A204.1 (cell line): ENCODE measurements around the gene SDK1.

Source experiments
- FAIRE-seq: peaks from 2 replicates; lab custom pipeline; 2012; peaks lifted over from hg19 to GRCh38; lab: Jason Lieb, UNC

SDK1 gene

DNA sequence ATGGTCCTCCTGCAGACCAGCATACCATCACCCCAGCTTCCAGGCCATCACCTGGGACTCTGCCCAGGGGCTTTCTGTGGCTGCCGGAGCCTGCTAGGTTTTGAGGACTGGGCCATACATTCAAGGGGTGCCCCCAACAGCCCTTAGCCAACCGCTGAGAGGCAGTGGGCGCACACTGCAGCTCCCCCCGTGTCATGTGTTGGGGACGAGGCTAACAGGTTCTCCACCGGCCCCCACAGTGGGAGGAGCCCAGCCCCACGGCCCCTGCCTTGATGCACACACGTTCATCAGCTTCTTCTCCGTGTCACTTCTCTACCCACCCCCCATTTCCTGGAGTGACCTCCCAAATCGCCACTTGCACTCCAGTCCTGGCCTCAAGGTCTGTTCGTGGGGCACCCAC lies 837.8 kb downstream of the SDK1 start:
- no peak for FAIRE-seq

DNA sequence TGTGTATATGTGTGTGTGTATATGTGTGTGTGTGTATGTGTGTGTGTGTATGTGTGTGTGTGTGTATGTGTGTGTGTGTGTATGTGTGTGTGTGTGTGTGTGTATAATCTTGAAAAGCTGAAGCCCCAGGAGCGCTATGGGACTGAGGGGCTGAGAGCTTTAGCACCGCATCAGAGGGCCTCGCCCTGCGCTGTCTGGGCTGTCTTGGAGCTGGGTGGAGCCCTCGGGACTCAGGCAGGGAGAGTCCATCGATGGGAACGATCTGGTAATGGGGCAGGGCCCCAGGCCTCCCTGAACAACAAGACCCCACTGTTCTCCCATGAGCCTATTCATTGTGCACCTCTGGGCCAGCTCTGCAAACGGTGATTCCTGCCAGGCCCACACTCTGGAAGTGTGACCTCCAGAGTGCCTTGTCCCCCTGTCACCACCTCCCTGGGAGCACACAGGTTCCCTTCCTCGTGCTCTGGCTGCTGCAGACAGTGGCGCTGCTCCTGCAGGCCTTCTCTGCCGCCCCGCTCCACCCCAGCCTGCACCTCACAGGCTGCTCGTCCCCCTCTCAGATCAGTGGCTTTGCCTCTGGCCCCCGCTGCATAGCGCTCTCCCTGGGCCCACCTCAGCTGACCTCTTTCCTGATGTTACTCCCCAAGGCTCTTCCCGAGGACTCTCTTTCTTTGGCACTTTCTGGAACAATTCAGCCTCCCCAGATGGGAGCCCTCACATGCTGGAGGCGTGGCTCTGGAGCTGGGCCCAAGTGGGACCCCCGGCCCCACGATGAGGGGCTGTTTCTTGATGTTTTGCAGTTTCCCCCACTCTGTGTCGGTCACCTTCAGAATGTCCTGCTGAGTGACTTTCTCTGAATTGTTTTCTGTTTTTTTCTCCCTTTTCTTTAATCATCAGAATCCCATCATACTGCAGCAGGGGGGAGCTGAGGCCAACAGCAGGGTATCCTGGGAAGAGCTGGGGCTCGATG lies 838.9 kb downstream of the SDK1 start:
- no peak for FAIRE-seq

DNA sequence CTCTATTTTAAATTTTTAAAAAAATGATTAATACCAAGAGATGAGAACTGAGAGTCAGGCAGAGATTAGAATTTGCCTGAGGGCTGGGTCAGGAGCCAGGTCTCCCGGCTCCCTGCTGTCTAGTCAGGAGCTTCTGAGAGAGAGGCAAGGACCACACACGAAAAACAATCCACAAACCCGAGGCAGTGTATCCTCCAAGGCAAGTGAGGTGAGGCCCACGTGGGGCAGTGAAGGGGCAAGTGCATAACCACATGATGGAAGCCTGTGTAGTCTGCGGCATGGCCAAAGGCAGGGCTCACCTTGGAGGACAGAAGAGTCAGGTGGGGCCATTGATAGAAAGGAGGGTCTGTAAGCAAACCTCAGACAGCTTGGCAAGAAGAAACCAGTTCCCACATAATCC lies 839.9 kb downstream of the SDK1 start:
- no peak for FAIRE-seq

DNA sequence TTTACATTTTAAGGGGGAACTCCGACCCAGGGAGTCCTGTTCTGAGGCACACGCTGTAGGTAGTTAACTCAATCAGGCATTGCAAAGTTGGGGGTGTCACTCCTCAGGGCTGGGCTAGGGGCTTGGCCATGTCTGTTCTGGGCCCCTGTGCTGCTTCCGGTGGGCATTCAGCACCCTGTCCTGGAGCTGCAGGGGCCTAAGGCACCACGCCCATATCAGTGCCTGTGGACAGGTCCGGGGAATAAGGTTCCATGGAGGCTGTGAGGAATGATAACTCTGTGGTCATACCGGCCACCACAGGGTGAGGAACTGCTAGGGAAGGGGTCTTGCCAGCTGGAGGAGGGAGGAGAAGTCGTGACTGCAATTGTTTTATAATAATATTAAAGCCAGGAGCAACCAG lies 842.0 kb downstream of the SDK1 start:
- no peak for FAIRE-seq

DNA sequence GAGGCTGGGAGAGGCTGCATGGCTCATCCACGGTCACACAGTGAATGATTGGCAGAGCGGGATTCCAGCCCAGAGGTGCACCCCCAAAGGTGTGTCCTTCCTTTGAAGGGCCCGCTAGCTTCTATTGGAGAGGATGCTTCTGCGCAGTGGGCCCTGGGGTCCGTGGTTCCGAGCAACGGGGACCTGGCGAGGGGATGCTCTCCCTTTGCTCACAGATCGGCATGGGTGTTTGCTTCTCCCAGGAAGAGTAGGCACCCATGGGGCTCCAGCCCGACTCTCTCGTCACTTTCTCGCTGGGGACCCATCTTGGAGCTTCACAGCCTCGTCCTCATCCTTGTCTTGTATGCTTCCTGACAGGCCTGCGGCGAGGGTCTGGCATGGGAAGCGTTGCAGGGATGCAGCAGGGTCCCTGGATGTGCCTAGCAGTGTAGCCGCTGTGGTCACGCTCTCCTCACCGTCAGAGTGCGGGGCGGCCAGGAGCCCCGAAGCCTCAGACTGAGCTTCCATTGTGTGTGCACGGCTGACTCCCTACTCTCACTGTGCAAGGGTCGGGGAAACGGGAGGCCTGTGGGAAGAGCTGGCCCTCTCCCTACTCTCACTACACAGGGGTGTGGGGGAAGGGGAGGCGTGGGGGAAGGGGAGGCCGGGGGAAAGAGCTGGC lies 842.6 kb downstream of the SDK1 start:
- FAIRE-seq, result no peak

DNA sequence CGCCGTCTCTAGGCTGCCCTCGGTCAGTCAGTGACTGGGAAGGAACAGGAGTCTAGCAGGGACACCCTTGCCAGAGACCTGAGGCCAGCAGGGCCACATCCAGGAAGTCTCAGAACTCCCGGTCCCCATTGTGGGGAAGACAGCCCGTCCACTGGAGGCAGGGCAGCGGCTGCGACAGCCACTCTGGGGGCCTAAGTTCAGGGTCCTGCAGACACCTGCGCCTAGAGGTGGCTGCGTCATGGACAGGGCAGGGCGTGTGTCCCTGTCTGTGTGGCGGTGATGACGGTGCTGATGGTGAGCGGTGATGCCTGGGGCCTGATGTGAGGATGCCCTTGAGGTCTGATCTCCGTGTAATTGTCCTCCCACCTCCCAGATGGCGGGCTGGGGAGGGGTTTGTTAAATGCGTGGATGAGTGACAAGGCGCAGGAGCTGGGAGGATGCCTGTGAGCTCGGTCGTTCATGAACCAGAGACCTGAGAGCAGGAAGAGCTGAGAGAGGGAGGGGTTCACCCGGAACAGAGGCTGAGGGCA lies 843.2 kb downstream of the SDK1 start:
- no peak for FAIRE-seq

DNA sequence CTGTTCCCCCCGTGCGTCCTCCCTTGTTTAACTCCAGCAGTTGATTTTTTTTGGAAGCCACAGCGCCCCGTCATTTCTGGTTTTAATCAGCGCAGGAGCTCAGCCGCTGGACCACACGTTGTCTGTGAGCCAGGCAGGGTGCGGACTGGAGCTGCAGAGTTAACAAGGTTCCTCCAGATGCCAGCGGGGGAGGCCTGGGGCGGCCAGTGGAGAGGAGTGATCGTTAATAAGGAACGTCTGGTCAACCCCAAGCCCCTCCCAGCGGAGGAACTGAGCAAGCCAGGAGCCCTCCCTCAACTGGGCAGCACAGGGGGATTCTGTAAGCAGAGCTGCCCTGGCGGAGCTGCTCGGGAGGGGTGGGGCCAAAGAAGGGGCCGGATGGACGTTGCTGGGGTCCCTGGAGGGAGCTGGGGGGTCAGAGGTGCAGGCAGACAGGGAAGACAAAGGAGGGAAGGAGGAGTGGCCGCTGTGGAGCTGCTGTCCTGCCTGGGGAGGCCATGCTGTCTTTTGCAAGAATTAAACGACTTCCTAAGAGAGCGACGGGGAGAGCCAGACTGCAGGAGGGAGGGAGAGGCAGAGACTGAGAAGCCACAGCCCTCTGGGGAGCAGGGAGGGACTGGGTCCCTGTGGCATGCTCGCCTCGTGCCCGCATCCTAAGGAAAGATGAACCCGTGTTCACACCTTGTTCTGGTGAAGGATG lies 843.9 kb downstream of the SDK1 start:
- FAIRE-seq, result no peak

DNA sequence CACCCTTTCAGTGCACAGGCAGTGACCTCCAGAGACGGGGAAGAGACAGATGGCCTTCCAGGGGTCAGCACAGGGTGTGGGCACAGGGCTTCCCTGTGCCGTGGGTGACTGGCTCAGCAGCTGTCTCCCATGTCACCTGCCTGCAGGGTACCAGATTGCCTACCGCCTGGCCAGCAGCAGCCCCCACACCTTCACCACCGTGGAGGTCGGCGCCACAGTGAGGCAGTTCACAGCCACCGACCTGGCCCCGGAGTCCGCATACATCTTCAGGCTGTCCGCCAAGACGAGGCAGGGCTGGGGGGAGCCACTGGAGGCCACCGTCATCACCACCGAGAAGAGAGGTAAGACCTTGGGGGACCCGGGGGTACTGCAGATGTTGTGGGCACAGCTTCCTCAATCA lies 844.5 kb downstream of the SDK1 start:
- no peak for FAIRE-seq

DNA sequence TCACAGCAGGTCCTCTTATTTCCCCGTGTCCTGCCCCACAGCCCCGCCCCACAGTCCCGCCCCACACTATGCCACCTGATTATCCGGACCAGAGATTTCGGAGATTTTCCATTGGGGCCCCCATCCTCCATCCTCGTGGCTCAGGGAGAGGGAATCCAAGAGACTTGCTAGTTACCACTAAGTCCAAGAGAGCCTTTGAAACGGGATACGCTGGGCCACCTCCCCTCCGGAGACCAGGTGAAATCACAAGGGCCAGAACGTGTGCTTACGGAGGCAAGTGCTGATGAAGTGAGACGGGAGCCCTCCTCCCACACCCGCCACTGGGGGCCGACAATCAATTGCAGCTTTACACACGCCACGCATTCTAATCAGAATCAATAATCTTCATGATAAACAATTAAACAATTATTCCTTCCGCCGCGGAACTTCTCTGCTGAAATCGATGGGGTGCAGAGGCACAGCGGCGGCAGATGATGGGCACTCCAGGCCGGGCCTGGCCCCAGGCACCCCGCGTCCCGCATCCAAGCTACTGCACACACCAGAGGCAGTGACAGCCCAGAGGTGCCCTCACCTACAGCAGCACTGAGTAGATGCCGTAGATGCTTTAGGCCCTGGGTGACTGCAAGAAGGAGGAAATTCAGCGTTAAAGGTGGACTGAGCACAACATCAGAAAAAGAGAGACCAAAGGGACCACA lies 847.0 kb downstream of the SDK1 start:
- no peak for FAIRE-seq

DNA sequence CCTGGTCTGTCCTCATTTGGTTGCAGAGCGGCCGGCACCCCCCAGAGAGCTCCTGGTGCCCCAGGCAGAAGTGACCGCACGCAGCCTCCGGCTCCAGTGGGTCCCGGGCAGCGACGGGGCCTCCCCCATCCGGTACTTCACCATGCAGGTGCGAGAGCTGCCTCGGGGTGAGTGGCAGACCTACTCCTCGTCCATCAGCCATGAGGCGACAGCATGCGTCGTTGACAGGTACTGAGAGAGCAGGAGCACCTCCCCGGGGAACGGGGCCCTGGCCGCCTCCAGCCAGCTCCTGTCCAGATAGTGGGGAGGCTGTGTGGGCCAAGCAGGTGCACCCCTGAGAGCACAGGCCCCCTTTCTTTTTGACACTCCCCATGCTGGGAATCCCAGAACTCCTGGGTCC lies 848.2 kb downstream of the SDK1 start:
- no peak for FAIRE-seq

DNA sequence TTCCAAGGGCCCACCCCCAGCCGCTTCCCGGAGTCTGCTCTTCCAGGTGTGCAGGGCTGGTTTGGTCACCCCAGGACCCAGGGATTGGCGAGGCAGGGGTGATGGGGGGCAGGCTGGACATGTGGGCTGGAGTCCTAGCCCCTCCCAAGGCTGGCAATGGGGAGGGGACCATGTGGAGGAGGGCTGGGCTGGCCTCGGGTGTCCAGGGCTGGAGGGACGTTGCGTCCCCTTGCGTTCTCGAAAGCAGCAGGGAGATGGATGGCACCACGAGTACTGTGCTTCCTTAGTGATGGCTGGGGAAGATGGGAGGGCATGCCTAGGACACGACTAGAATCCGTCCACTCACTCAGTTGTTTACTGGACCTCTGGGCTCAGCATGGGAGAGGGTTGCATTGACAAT lies 848.6 kb downstream of the SDK1 start:
- FAIRE-seq, result no peak

DNA sequence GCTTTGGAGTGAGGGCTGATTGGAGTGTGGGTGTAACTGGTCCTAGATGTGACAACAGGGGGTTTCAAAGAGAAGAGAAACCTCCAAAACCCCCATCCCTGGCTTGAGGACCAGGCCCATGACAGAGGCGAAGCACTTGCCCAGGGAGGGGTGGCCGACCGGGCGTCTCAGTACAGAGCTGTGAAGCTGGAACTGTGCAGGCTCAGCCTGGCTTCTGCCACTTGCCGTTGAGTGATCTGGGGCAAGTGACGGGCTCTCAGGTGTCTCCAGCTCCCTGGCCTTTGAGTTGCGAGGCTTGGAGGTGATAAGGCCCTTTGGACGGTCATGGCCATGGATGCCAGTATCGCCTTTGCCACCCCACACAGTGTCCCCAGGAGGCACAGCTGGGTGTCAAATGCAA lies 849.7 kb downstream of the SDK1 start:
- no peak for FAIRE-seq

DNA sequence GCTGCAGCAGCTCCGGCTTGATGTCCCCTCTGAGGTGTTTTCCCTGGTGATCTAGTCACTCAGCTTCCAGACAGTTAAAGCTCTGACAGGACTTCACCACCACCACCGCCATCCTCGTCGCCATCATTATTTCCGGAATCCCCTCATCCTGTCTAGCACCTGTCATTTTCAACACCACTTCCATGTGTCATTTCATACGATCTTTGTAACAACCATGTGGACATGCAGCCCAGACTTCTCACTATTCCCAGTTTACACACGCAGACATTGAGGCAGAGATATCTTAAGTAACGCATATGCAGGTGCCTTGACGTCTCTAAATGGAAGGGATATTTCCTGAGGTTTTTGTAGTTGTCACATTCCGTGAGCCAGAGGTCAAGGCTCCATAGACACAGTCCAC lies 850.5 kb downstream of the SDK1 start:
- FAIRE-seq, result no peak

DNA sequence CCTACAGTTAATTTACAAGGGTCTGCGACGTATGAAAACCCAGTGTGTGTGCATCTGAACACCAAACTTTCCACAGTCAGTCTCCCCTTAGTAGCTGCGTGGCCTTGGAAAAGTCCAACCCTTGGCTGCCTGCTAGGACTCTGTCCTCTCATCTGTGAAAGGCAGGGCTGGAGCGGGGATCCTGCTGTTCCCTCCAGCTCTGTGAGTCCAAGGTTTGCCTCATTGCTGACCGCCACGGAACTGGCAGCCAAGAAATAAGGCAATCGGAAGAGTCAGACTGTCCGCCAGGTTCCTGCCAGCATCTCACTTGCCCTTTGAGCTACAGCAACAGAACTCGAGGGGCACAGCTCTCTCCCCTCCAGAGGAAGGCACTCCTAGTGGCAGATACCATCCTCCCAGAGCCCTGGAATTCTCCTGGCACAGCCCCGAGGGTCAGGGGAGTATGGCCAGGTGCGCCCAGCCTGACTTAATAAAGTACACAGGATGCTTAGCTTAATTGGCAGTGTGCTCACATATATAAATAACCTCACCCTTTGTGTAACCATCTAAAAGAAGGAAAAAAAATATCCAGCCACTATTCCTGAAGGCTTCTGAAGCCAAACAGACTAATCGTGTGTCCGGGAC lies 851.0 kb downstream of the SDK1 start:
- FAIRE-seq, result no peak

DNA sequence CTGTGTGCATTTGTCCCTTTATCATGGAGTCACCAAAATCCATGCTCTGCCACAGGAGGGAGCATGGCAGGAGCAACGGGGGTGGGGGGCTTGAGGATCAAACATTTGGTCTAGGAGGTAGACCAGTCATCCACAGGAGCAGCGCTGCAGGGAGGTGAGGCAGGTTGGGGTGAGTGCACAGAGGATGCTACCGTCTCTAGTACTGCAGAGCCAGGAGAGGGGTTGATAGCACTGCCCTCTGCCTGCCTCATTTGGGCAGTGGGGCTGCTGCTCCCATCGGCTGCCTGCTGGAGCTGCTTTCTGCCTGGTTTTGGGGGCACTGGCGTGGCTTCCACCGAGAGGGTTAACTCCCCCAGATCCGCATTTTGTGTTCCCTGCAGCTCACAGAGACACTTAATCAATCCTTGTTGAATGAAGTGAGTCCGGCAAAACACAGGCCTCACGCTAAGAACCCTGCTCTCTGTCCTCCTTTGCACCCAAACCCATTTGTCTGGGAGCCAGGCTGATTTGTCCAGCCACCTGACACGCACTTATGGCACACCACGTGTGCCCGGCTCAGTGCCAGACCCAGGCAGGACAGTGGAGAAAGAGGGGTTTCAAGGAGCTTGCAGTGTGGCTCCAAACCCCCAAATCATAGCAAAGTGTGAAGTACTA lies 854.0 kb downstream of the SDK1 start:
- FAIRE-seq, result no peak

DNA sequence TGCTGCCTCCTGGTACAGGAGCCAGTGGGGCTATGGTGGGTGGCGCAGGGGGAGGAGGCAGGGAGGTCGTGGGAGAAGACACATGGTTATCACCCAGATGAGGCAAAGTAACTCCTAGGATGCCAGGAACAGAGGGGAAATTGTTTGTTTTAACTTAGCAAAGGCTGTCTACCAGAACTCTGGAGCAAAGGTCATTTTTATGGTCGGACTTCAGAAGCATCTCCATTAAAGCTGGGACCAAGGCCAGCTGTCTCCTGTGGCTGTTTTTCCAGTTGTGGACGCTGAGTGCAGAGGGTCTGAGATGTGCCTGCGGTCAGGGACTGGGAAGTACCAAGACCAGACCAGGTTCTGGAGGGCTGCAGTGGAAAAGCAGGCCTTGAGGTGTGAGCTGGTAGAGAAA lies 855.1 kb downstream of the SDK1 start:
- FAIRE-seq, result no peak

DNA sequence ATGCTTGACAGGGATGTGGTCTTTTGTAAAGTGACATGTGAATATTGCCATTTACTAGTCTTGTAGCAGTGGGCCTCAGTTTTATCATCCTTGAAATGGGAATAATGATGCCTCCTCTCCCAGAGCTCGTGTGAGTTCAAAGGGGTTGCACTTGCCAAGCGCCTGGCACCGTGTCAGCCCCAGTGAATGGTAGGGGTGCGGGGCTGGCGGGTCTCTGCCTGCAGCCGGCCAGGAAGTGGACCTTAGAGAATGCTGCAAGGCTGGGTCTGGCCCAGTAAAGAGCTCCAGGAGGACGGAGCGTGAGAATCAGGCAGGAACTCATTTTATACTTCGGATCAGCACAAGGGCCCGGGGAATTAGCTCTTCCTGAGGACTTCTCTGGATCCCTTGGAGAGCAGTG lies 856.6 kb downstream of the SDK1 start:
- FAIRE-seq, result no peak

DNA sequence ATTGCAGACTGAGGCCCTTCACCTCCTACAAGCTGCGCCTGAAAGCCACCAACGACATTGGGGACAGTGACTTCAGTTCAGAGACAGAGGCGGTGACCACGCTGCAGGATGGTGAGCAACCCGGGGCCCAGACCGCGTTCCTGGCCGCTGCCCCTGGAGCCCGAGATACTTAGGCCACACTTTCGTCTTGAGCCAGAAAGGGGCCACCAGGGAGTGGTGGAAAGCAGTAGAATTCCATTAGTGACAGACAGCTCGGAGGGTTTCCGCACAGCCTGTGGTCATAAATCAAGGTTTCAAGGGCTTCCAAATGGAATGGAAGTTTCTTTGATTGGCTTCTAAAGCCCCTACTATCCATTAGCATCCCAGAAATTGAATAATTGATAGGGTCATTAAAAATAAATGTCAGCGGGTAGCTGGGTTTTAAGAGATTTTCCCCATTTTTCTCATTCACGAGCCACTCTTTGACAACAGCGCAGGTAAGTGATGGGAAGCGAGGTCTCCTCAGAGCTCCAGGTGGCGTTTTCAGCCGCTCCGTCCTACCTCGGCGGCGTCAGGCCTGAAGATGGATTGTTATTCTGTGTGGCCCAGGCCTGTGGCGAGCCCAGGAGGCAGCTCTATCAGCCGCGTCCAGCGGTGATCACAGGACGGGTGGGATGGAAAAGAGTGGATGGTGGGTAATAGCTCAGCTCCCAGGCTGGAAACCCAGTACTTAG lies 857.5 kb downstream of the SDK1 start:
- no peak for FAIRE-seq

DNA sequence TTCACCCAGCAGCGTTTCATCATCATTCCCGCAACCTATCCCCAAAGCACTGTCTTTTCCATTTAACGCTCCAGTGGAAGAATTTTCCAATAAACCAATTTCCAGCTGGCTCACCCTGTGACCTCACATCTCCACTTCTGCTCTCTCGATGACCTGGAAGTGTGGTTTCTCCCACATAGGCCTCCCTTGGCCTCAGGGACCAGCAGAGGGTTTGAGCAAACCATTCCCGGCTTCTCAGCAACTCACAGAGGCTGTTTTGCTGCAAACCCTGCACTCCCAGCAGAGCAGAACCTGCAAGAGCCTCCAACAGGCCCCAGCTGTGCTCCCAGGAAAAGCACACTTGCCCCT lies 858.1 kb downstream of the SDK1 start:
- no peak for FAIRE-seq

DNA sequence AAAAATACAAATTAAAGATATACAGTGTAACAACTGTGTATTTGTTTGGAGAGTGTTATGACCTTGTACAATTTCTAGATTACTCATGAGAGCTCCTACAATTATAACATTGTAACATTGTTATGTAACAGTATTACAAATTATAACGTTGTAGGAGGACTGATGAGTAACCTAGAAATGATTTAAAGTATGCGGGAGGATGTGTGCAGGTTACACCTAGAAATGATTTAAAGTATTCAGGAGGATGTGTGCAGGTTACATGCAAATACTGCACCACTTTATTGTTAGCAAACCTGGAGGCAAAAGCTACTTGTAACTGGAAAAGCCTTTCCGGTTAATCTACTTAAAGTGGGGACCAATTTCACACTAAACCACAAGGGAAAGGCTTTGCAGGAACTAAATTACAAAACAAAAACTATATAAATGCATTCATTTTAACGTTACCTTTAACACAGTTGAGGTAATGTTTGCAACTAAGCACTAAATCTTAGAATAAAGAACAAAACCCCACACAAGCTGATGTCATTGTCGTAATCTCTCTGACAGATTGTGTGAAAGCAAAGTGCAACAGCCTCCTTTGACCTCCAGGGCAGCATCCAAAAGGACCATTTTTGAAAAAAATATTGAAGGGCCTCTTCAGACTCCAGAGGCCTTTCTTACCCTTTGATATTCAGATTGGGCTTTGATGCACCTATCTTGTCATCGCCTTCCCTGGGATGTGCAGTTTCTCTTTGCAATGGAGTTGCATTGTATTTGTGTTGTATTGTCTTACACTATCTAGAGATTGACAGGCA lies 858.9 kb downstream of the SDK1 start:
- no peak for FAIRE-seq
